GM18517 (cell line): ENCODE data around the gene GIMAP2.
"Not testable (repeated sequence)": the region's sequence is repeated elsewhere in the genome, so short reads cannot be mapped to it uniquely, and the experiment has no call there.

Experiments used
- ATAC-seq: cut with Tn5 transposase; IDR thresholded peaks from one replicate; pipeline ENCODE4 v1.9.1; 2021; ENCODE audit warnings: mild to moderate bottlenecking, moderate library complexity; ENCODE audit not compliant: unreplicated experiment

Gene GIMAP2

GRCh38 chr7:150676276-150676675, 9.2 kb upstream of the GIMAP2 start:
- ATAC-seq, result not testable (repeated sequence)

DNA sequence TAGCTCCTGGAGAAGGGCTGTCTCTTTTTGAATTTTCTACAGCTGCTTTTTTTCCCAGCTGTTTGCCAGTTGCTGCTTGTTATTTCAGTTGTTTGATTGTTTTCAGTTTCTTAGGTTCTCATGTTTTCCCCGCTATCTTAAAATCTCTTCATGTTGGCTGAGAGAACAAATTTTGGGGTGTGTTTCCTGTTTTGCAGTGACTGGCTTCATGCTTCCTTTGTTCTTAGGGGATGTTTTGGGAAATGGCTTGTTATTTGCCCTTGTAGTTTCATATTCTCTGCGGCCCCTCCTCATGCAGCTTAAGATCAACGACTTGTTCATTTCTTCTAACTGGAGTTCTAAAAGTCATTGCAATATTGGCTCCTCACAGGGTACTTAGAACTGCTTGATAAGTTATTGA, 8.7 kb upstream of the GIMAP2 start:
- ATAC-seq, result not testable (repeated sequence)

GRCh38 chr7:150678601-150679000, 6.9 kb upstream of the GIMAP2 start:
- ATAC-seq, result not testable (repeated sequence)

GRCh38 chr7:150680364-150680763, 5.1 kb upstream of the GIMAP2 start:
- ATAC-seq, result not testable (repeated sequence)

- ATAC-seq, result peak; percentile 34
Measured at GRCh38 chr7:150686030-150686631, 625 bp downstream of the GIMAP2 start.

GRCh38 chr7:150688630-150689029, 3.1 kb downstream of the GIMAP2 start:
- ATAC-seq, result no peak

GRCh38 chr7:150695654-150696053, 10.1 kb downstream of the GIMAP2 start:
- ATAC-seq, result no peak

DNA sequence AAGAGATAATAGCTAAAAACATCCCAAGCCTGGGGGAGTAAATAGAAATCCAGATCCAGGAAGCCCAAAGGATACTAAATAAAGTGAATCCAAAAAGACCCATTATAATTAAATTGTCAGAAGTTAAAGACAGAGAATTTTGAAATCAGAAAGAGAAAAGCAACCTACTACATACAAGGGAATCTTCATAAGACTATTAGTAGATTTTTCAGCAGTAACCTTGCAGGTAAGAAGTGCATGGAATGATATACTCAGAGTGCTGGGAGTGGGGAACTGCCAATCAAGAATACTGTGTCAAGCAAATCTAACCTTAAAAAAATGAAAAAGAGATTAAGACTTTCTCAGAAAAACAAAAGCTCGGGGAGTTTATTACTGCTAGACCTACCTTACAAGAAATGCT, 17.7 kb downstream of the GIMAP2 start:
- no peak for ATAC-seq

- ATAC-seq, result no peak
Measured at GRCh38 chr7:150715293-150715692, 29.8 kb downstream of the GIMAP2 start.

DNA sequence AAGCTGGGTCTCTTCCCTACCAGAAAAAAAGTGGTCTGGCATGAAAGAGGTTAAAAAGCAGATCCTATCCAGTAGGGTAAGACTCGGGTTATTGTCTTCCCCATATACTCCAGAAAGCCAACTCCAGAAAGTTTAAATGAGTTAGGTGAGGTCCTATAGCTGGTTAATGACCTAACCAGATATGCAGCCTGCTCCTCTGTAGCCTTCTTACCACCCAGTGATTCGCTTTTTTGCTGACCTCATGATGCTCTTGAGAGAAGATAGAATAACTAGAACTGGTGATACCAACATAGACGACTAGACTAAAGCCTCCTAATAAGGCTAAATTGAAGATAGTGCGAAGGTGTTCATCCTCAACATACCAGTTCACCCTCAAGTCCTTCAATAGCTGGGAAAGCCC, 30.2 kb downstream of the GIMAP2 start:
- no peak for ATAC-seq

DNA sequence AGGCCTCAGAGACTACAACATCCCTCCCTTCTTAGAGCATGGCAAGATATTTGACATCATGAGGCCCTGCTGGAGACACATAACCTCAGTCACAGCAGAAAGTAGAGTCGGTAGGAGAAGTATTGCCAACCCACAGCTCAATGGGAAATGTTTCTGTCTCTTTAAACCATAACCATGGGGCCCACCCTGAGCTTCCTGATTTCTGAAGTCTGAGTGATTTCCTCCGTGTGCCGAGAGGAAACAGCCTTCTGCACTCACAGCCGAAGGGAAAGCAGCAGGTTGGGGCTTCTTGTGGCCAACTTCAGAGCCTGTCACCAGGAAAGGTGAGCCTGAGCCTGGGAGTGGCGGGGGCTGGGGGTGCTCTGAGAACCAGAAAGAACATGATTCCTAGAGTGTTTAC, 30.9 kb downstream of the GIMAP2 start, which contains the start of gene GIMAP1:
Gene GIMAP1, plus strand, starts transcription at position 246 of the 400 bp plus-strand sequence. CDS start 2,435 bp downstream, outside the sequence.
- no peak for ATAC-seq

DNA sequence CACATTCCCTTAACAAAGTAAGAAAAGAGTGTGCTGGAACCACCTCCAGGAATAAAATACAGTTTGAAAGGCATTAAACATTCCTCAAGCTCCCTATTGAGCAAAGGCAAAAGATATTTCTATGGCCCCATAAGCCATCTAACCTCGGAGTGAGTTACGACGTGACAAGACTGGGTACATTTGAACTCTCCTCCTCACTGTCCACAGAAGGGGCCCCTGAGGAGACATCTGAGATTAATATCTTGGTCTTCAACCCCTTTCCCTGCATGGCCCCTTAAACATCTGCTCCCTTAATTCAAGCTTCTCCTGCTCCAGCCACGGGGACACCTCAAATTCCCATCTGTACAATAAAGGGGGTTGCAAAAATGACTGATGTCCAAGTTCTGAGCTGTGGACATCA, 31.4 kb downstream of the GIMAP2 start:
- no peak for ATAC-seq

DNA sequence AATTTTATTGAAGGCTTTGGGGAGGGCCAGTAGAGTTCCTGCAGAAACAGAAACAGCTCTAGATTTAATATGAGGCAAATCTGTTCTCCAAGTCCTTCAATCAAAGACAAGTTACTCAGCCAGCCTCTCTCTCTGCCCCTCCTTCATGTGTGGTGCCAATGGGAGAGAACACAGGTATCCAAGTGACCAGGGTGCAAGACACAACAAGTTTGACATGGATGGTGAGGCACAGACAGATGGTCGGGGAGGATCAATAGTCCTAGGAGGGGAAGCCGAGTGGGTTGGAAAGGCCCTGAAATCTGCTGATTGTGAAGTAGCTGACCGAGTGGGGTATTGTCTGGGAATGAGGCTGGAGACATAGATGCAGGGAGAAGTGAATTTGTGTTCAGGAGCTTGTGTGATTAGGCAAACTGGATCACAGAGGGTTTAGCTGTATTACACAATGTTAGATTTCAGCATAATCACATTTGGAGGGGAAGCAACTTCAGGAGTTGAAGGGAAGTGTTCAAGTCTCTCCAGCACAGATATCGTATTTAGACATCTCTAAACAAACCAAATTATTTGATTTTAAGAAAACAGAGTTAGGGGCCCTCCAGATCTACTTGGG, 32.4 kb downstream of the GIMAP2 start:
- ATAC-seq, result no peak

- ATAC-seq, result no peak
Measured at GRCh38 chr7:150719436-150719835, 33.9 kb downstream of the GIMAP2 start.

GRCh38 chr7:150719960-150720891, 34.7 kb downstream of the GIMAP2 start:
- no peak for ATAC-seq

DNA sequence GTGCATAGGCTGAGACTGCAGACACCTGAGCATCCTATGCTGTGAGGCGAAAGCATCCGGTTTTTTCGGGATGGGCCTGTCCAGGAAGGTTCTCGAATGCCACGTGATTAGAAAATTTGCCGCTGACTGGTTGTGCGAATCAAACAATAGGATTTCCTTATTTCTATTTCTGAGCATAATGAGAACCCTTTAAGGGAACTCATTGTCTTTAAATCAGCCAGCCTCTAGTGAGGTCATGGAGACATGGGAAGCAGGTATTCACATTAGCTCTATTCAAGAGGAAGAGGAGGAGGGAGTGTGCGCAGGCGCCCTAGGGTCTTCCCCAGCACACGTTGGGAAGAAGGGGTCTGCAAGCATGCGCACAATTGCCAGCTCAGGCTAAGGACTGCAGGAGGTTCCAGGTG, 36.5 kb downstream of the GIMAP2 start:
- no peak for ATAC-seq

GRCh38 chr7:150722431-150722931, 37.0 kb downstream of the GIMAP2 start:
- ATAC-seq, result no peak

GRCh38 chr7:150723467-150723866, 38.0 kb downstream of the GIMAP2 start:
- ATAC-seq, result no peak

DNA sequence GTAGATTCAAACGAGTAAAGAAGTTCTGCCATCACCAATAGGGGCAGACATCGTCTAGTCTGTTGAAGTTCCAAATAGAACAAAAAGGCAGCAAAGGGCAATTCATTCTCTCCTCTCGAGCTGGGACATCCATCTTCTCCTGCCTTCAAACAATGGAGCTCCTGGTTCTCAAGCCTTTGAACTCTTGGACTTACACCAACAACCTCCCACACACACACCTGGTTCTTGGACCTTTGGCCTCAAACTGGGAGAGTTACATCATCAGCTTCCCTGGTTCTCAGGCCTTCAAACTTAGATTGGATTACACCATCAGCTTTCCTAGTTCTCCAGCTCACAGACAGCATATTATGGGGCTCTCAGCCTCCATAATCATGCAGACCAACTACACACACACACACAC, 41.9 kb downstream of the GIMAP2 start:
- ATAC-seq, result no peak

- no peak for ATAC-seq
Measured at GRCh38 chr7:150728011-150728410, 42.5 kb downstream of the GIMAP2 start.

DNA sequence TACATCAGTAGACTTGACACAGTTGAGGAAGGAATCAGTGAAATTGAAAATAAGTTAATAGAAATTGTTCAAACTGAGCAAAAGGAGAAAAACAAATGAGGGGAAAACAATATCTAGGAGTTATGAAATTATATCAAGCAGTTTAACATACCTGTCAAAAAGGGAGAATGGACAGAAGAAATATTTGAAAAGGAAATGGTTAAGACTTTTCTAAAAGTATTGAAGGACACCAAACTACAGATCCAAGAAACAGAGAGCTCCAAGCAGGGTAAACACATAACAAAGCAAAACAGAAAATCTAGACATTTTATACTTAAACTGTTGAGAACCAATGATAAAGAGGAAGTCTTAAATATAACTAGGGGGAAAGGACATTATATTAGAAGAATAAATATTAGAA, 43.1 kb downstream of the GIMAP2 start:
- no peak for ATAC-seq
